CD4-positive, alpha-beta T cell treated with Interleukin-6 at 100 ng/mL for 8 hours (primary cell): ENCODE results near the gene ZNF101.

Experiments used
- DNase-seq: peaks from one replicate; pipeline ENCODE4 v3.0.0-alpha.2; 2020; ENCODE audit warnings: mixed read lengths, low spot score

Gene ZNF101

GRCh38 chr19:19668230-19669012 is at the start of gene ZNF101:
TSS of gene ZNF101 (plus strand) at chr19:19668839. CDS start at chr19:19668964, 125 bp downstream.
- DNase-seq: peak; percentile 96

- DNase-seq: no peak
These were observed 49.3 kb upstream of the ZNF101 start for GRCh38 chr19:19619181-19619848.

GRCh38 chr19:19619849-19620210 is 48.8 kb upstream of the ZNF101 start:
- no peak for DNase-seq

- DNase-seq: no peak
These were observed 45.3 kb upstream of the ZNF101 start for GRCh38 chr19:19623383-19623782.

GRCh38 chr19:19624032-19624570 is 44.5 kb upstream of the ZNF101 start:
- no peak for DNase-seq

GRCh38 chr19:19626516-19627472 is 41.8 kb upstream of the ZNF101 start:
- DNase-seq: no peak

GRCh38 chr19:19627621-19628500 is 40.8 kb upstream of the ZNF101 start, which contains the start of gene LPAR2:
TSS of gene LPAR2 (minus strand) at chr19:19628220. CDS start at chr19:19627275, 945 bp downstream.
- peak; percentile 80 for DNase-seq

- peak; percentile 31 for DNase-seq
These were observed 40.0 kb upstream of the ZNF101 start for GRCh38 chr19:19628501-19629134.

- no peak for DNase-seq
These were observed 38.6 kb upstream of the ZNF101 start for GRCh38 chr19:19630062-19630414.

- DNase-seq: no peak
These were observed 38.2 kb upstream of the ZNF101 start for GRCh38 chr19:19630426-19630825.

GRCh38 chr19:19631346-19631745 is 37.3 kb upstream of the ZNF101 start:
- DNase-seq: no peak

- no peak for DNase-seq
These were observed 36.0 kb upstream of the ZNF101 start for GRCh38 chr19:19632661-19633060.

- no peak for DNase-seq
These were observed 34.7 kb upstream of the ZNF101 start for GRCh38 chr19:19633711-19634515.

GRCh38 chr19:19634516-19635312 is 33.9 kb upstream of the ZNF101 start:
- no peak for DNase-seq

GRCh38 chr19:19635313-19635702 is 33.3 kb upstream of the ZNF101 start:
- no peak for DNase-seq

GRCh38 chr19:19636573-19637185 is 32.0 kb upstream of the ZNF101 start:
- no peak for DNase-seq

- no peak for DNase-seq
These were observed 31.5 kb upstream of the ZNF101 start for GRCh38 chr19:19637186-19637522.

- no peak for DNase-seq
These were observed 31.0 kb upstream of the ZNF101 start for GRCh38 chr19:19637523-19638251.
